ENCODE results near the gene S100A14. TPM values are rescaled to one million over a fixed set of nuclear protein-coding genes. Genes with fewer than 3 reads are reported as not detected.
A peak's percentile ranks its signal among the peaks of the same experiment; 100 is the strongest.

The S100A14 gene
- total RNA-seq, 2 donors from 2014 or later: 543 to 565 TPM

- peaks cover 5% of the 10 kb centered on the region for H3K4me1 ChIP-seq
- no peaks in the 10 kb centered on the region for H3K27me3 ChIP-seq
- peak overlapping the region; percentile 84 for H3K27ac ChIP-seq
- no peak for DNase-seq
- H3K9ac ChIP-seq (ENCODE audit: low read depth in 2 of 2, low read length in 2 of 2): peak overlapping the region; percentile 77 to 87
- intact Hi-C loops (cut with DNase I): no loop called here
- H3K4me3 ChIP-seq: peak overlapping the region; percentile 67
- H3K36me3 ChIP-seq: peaks cover 10% of the 10 kb centered on the region
- H3K9me3 ChIP-seq: no peaks in the 10 kb centered on the region
- TF ChIP-seq CTCF (IDR thresholded peaks at IDR 0.05): no peak
Measured at GRCh38 chr1:153659175-153659534, 43.0 kb upstream of the S100A14 start.

GRCh38 chr1:153658400-153659174 lies 42.5 kb upstream of the S100A14 start, which contains the start of gene SNAPIN:
Gene SNAPIN (plus strand): TSS chr1:153658703. CDS start chr1:153658744, 41 bp downstream.
- DNase-seq: peak; percentile 93
- peak within 1 kb of the TSS; percentile 67 for H3K4me3 ChIP-seq
- H3K9ac ChIP-seq (ENCODE audit: low read depth in 2 of 2, low read length in 2 of 2): peak within 1 kb of the TSS; percentile 77 to 87
- H3K36me3 ChIP-seq: peaks cover 9% of the 10 kb centered on the region
- H3K27me3 ChIP-seq: no peaks in the 10 kb centered on the region
- intact Hi-C loops (cut with DNase I): no loop called here
- peaks cover 5% of the 10 kb centered on the region for H3K4me1 ChIP-seq
- no peaks in the 10 kb centered on the region for H3K9me3 ChIP-seq
- peak within 1 kb of the TSS; percentile 84 for H3K27ac ChIP-seq
- no peak for TF ChIP-seq CTCF (IDR thresholded peaks at IDR 0.05)

GRCh38 chr1:153655333-153655732 lies 39.2 kb upstream of the S100A14 start:
- no peak for DNase-seq
- H3K9me3 ChIP-seq: no peaks in the 10 kb centered on the region
- H3K9ac ChIP-seq (ENCODE audit: low read depth in 2 of 2, low read length in 2 of 2): no peak overlapping the region
- no peak overlapping the region for H3K4me3 ChIP-seq
- TF ChIP-seq CTCF (IDR thresholded peaks at IDR 0.05): no peak
- H3K27ac ChIP-seq: no peak overlapping the region
- no peaks in the 10 kb centered on the region for H3K27me3 ChIP-seq
- H3K36me3 ChIP-seq: no peaks in the 10 kb centered on the region
- H3K4me1 ChIP-seq: peaks cover 11% of the 10 kb centered on the region
- intact Hi-C loops (cut with DNase I): no loop called here

GRCh38 chr1:153652805-153653500 lies 36.8 kb upstream of the S100A14 start:
- Histone ChIP-seq H3K9me3 (no peaks in the 10 kb centered on the region), H3K4me1 (peaks cover 6% of the 10 kb centered on the region), H3K27me3 (no peaks in the 10 kb centered on the region), H3K27ac (peak overlapping the region; percentile 43), H3K4me3 (no peak overlapping the region), H3K9ac (ENCODE audit: low read depth in 2 of 2, low read length in 2 of 2) (no peak overlapping the region), H3K36me3 (no peaks in the 10 kb centered on the region)
- TF ChIP-seq CTCF (IDR thresholded peaks at IDR 0.05): no peak
- DNase-seq: no peak
- intact Hi-C loops (cut with DNase I): no loop called here

- intact Hi-C loops (cut with DNase I): no loop called here
- Histone ChIP-seq H3K36me3 (no peaks in the 10 kb centered on the region), H3K27ac (no peak overlapping the region), H3K4me1 (peaks cover 6% of the 10 kb centered on the region), H3K9ac (ENCODE audit: low read depth in 2 of 2, low read length in 2 of 2) (no peak overlapping the region), H3K9me3 (no peaks in the 10 kb centered on the region), H3K4me3 (no peak overlapping the region), H3K27me3 (no peaks in the 10 kb centered on the region)
- no peak for TF ChIP-seq CTCF (IDR thresholded peaks at IDR 0.05)
- DNase-seq: no peak
Measured at GRCh38 chr1:153651771-153652170, 35.6 kb upstream of the S100A14 start.

All from colonic mucosa (tissue), 4 donors.